T-helper 17 cell (primary cell): ENCODE results near the gene ENGASE. TPM values are rescaled to one million over a fixed set of nuclear protein-coding genes. Genes with fewer than 3 reads are reported as not detected.
A peak's percentile ranks its signal among the peaks of the same experiment; 100 is the strongest.

Experiments
- ATAC-seq: fragments of 150-1000 bp; cut with Tn5 transposase; 2 replicates; pipeline ENCODE4 v1.10.0; 2021; ENCODE audit warnings: mild to moderate bottlenecking, moderate library complexity
- DNase-seq, 3 donors: peaks; one replicate each; pipeline versions ENCODE4 v3.0.0 to v3.0.0-alpha.2; 2020 to 2021
- H3K9me3 ChIP-seq: one replicate; pipeline ENCODE4 v1.7.0; 2013; ENCODE audit warnings: low read length, mild to moderate bottlenecking; ENCODE audit not compliant: control insufficient read depth, poor library complexity, severe bottlenecking
- H3K27ac Mint-ChIP-seq: one replicate; pipeline ENCODE4 v1.8.0; 2022; ENCODE audit warnings: mild to moderate bottlenecking, moderate library complexity, mixed read lengths
- H3K27me3 Mint-ChIP-seq: one replicate; pipeline ENCODE4 v1.8.0; 2022; ENCODE audit warnings: mixed read lengths
- H3K36me3 Mint-ChIP-seq: one replicate; pipeline ENCODE4 v1.8.0; 2022; ENCODE audit warnings: low read depth, mixed read lengths
- H3K4me1 Mint-ChIP-seq: one replicate; pipeline ENCODE4 v1.8.0; 2022; ENCODE audit warnings: mild to moderate bottlenecking, mixed read lengths
- H3K4me3 Mint-ChIP-seq: one replicate; pipeline ENCODE4 v1.8.0; 2022; ENCODE audit warnings: mild to moderate bottlenecking, moderate library complexity, mixed read lengths
- total RNA-seq, 4 donors: library from RNA in 2 of 4; stranded (reverse) in 2 of 4; gene quantifications; one replicate each; pipeline ENCODE4 v1.2.3 and lab custom pipeline; 2022 to 2026

The ENGASE gene
- total RNA-seq, 2 donors from 2014 or later = 56.2 to 60.1 TPM

DNA sequence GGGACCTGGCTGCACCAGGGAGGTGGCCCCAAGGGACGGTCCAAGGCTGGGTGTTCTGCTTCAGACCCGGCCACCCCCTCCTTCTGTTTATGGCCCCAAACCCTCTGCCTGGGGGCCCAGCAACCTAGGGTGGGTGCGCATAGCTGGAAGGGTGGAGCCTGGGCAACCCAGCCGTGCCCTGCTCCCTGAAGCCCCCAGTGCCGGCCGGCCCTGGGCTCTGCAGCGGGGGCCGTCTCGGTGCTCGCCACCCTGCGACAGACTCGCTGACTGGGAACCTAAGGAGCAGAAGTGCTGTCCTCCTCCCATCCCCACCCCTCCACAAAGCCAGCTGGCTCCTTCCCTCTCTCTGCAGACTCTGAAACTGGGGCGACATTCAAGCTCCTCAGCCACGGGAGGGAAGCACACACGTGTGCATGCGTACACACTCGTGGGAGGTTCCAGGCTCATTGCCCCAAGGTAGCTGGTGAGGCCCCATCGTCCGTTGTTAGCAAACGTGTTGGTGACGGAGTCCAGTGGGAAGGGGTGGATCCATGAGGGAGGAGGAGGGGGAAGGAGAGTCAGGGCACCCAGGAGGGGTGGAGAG, 43.4 kb downstream of the ENGASE start:
- ATAC-seq (no peak), DNase-seq (no peak)
- Mint-ChIP-seq H3K4me1 (no peaks in the 10 kb centered on the region), H3K36me3 (no peaks in the 10 kb centered on the region), H3K27me3 (peaks cover 11% of the 10 kb centered on the region), H3K27ac (no peak overlapping the region), H3K4me3 (no peak overlapping the region)
- no peaks in the 10 kb centered on the region for H3K9me3 ChIP-seq

DNA sequence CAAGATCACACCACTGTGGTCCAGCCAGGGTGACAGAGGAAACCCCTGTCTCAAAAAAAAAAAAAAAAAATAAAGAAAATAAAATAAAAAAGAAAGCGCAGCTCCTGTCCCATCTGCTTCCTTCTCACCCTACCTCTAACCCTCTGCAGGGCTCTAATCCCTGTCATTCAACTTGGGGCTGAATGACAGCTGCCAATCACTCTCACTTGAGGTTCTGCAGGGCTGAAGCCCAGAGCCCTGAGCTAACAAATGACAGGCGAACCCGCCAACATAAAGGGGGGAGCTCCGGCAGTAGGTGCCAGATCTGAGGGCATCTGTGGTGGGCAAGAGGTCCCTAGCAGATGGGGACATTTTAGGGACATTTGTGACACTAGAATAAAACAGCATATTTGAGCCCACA, 44.3 kb downstream of the ENGASE start:
- no peaks in the 10 kb centered on the region for H3K9me3 ChIP-seq
- DNase-seq (no peak), ATAC-seq (no peak)
- peaks cover 11% of the 10 kb centered on the region for H3K27me3 Mint-ChIP-seq
- no peaks in the 10 kb centered on the region for H3K36me3 Mint-ChIP-seq
- no peak overlapping the region for H3K4me3 Mint-ChIP-seq
- no peaks in the 10 kb centered on the region for H3K4me1 Mint-ChIP-seq
- no peak overlapping the region for H3K27ac Mint-ChIP-seq

DNA sequence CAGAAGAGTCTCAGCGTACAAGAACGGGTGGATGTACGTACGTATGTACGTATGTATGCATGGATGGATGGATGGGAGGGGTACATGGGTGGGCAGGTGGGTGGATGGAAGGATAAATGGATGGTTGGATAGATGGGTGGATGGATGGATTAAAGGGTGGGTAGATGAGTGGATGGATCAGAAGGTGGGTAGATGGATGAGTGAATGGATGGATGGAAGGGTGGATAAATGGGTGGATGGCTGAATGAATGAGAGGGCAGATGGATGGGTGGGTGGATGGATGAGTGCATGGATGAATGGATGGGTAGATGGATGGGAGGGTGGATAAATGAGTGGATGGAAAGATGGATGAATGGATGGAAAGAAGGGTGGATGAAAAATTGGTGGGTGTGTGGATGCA, 45.6 kb downstream of the ENGASE start:
- Mint-ChIP-seq H3K27me3 (peaks cover 11% of the 10 kb centered on the region), H3K27ac (no peak overlapping the region), H3K4me1 (no peaks in the 10 kb centered on the region), H3K4me3 (no peak overlapping the region), H3K36me3 (no peaks in the 10 kb centered on the region)
- no peak for ATAC-seq
- DNase-seq = no peak
- H3K9me3 ChIP-seq = no peaks in the 10 kb centered on the region

DNA sequence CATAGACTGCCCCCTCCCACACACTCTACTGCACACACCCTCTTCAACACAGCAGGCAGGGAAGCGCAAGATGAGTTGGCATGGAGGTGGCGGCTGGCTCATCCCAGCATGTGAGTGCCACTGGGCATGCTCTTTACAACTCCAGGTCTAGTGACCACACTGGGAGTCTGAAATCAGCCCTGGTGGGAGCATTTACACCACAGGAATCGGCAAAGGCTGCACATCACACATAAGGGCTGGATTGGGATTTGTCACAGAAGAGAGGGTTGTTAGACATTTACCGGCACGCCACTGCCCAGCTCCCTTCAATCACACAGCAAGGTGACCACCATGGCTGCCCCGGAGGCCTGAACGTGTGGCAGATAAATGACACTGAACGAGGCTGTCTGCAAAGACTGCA, 49.4 kb downstream of the ENGASE start:
- no peaks in the 10 kb centered on the region for H3K4me1 Mint-ChIP-seq

DNA sequence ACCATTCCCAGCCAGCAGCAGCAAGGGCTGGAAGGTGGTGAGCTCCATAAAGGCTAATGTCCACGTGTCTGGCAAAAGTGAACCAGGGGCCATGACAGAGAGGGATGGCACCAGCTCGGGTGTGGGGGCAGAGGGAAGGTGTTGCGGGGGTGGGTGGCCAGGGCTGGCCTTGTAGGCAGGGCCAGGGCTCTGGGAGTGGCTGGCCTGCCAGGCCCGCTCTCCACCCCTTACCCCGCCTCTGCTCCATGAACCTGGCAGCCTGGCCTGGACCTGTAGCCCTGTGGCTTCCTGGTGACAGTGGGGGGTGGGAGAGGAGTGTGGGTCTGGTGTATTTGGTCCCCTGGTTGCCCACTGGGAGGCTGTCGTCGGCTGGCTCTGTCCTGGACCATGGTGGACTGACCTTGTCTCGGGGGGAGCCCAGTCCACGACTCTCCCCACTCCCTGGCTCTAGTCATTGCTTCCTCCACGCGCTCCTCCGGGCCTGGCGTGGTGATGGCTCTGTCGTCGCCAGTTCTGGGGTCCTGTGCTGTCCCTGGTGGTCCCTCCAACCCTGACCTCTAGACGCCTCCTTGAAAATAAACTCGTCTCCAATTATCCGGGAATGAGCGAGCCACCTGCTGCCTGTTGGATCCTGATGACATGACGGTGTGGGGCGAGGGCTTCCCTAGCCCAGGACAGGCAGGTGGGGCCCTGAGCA, 50.0 kb downstream of the ENGASE start:
- no peak for DNase-seq
- no peak for ATAC-seq
- peaks cover 22% of the 10 kb centered on the region for H3K27me3 Mint-ChIP-seq
- no peak overlapping the region for H3K4me3 Mint-ChIP-seq
- H3K27ac Mint-ChIP-seq = no peak overlapping the region
- no peaks in the 10 kb centered on the region for H3K36me3 Mint-ChIP-seq
- H3K4me1 Mint-ChIP-seq = no peaks in the 10 kb centered on the region
- no peaks in the 10 kb centered on the region for H3K9me3 ChIP-seq

More for the DNA sequence above, 49.4 kb downstream of the ENGASE start:
- H3K27ac Mint-ChIP-seq = no peak overlapping the region
- no peaks in the 10 kb centered on the region for H3K36me3 Mint-ChIP-seq
- H3K4me3 Mint-ChIP-seq = no peak overlapping the region
- ATAC-seq = no peak
- no peaks in the 10 kb centered on the region for H3K9me3 ChIP-seq
- no peak for DNase-seq
- H3K27me3 Mint-ChIP-seq = peaks cover 27% of the 10 kb centered on the region

DNA sequence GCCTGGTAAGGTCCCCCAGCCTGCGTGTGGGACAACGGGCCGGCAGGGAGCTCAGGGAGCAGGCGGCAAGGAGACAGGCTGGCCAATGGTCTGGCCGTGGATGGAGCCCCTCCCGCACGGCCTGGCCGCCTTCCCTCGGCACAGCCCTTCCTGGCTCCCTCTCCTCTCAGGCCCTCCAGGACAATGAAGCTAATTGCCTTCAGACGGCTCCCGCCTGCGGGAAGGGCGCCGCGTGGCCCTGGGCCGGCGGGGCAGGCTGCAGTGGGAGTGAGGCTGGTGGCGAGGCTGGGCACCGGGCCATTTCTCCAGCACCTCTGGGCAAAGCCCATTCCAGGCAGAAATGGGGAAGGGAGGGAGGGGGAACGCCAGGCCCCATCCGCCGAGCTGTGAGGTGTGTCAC, 50.9 kb downstream of the ENGASE start:
- DNase-seq (no peak), ATAC-seq (no peak)
- no peaks in the 10 kb centered on the region for H3K9me3 ChIP-seq
- Mint-ChIP-seq H3K27ac (no peak overlapping the region), H3K27me3 (peaks cover 22% of the 10 kb centered on the region), H3K4me1 (no peaks in the 10 kb centered on the region), H3K36me3 (no peaks in the 10 kb centered on the region), H3K4me3 (no peak overlapping the region)

DNA sequence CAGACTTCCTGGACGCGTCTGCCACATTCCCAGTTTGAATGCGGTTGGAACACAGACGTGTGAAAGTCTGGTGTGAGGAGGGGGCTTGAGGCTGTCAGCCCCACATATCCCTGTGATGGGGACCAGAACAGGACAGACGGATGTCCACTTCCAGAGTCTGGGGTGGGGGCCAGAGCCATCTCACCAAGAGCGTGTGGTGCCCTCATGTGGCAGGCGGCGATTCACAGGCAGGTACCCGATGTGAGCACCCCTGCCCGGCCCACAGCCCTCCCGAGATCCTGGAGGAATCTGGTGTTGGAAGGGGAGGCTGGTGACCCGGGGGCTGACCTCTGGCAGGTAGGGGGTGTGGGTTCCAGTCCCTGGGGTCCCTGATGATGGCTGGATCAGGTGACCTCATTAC, 51.5 kb downstream of the ENGASE start:
- ATAC-seq (no peak), DNase-seq (no peak)
- no peaks in the 10 kb centered on the region for H3K4me1 Mint-ChIP-seq
- H3K27ac Mint-ChIP-seq = no peak overlapping the region
- H3K27me3 Mint-ChIP-seq = peaks cover 29% of the 10 kb centered on the region
- no peaks in the 10 kb centered on the region for H3K9me3 ChIP-seq
- no peak overlapping the region for H3K4me3 Mint-ChIP-seq
- no peaks in the 10 kb centered on the region for H3K36me3 Mint-ChIP-seq

DNA sequence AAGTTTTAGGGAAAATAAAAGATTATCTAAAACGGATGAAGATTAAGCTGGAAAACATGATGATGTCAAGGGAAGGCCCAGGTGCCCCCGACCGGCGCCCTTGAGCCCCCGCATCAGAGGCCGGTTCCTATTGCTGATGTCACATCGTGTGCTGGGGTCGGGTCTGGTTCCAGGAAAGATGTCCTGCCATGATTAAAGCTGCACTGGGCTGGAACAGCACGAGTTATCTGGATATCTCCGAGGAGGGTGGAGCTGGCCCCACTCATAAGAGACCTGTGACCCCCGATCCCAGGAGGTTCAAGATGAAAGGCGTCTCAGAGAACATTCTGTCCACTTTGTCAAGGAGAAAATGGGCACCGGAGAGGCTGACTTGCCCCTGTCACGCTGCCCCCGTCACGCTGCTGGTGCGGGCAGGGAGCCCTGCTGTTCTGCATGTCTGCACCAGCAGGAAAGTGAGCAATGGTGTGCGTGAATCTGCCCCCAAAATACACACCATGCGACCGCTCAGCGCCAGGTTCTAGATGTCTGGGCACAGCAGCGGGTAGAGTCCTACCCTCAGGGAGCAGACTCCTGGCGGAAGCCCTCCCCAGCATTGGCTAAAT, 53.0 kb downstream of the ENGASE start:
- no peaks in the 10 kb centered on the region for H3K36me3 Mint-ChIP-seq
- no peak for ATAC-seq
- H3K27ac Mint-ChIP-seq = no peak overlapping the region
- DNase-seq = no peak
- H3K27me3 Mint-ChIP-seq = peaks cover 41% of the 10 kb centered on the region
- no peaks in the 10 kb centered on the region for H3K4me1 Mint-ChIP-seq
- no peaks in the 10 kb centered on the region for H3K9me3 ChIP-seq
- H3K4me3 Mint-ChIP-seq = no peak overlapping the region

DNA sequence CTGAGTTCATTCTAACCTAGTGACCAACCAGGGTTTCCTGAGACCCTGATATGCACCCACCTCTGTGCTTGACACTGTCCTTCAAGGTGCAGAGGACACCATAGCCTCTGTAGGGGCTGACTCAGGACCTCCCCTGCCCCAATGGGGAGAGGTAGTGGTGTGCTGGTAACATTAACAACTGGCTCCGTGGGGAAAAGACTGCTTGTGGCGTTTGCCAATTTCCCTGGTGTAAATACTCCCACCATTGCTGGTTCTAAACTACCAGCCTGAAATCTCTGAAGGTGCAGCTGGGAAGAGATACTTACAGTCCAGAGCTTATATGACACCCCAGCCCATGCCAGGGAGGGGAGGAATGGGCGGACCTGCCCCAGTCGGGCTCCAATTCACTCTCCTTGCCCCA, 54.9 kb downstream of the ENGASE start:
- Mint-ChIP-seq H3K36me3 (no peaks in the 10 kb centered on the region), H3K27ac (no peak overlapping the region), H3K4me3 (no peak overlapping the region), H3K4me1 (no peaks in the 10 kb centered on the region), H3K27me3 (peaks cover 49% of the 10 kb centered on the region)
- DNase-seq (no peak), ATAC-seq (no peak)
- H3K9me3 ChIP-seq = no peaks in the 10 kb centered on the region

DNA sequence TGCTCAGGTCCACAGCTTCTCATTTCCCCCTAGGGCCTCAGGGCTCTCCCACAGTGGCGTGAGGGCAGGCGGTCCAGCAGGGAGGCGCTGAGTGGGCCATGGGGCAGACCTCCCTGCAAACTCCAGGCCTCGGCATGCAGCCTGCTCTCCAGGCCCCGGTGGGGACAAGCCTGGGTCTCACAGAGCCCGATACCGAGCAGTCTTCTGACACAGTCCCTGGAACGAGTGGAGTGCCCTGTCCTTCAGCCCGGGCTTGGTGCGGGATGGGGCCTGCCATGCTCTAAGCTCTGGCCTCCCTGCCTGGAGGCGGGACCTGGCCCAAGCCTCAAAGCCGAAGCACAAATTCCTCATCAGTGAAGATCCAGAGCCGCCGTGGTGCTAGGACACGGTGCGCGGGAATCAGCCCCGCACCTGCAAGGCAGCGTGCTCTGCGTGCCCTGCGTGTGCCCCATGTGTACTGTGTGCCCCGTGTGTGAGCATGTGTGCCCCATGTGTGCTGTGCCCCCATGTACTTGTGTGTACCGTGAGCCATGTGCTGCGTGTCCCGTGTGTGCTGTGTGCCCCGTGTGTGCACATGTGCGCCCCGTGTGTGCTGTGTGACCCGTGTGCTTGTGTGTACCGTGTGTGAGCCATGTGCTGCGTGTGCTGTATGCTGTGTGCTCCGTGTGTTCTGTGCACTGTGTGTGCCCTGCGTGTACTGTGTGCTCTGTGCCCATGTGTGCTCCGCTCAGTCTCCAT, 56.1 kb downstream of the ENGASE start:
- H3K9me3 ChIP-seq = no peaks in the 10 kb centered on the region
- no peaks in the 10 kb centered on the region for H3K36me3 Mint-ChIP-seq
- no peaks in the 10 kb centered on the region for H3K4me1 Mint-ChIP-seq
- H3K4me3 Mint-ChIP-seq = peak overlapping the region; percentile 43
- DNase-seq (no peak), ATAC-seq (no peak)
- no peak overlapping the region for H3K27ac Mint-ChIP-seq
- peaks cover 59% of the 10 kb centered on the region for H3K27me3 Mint-ChIP-seq

DNA sequence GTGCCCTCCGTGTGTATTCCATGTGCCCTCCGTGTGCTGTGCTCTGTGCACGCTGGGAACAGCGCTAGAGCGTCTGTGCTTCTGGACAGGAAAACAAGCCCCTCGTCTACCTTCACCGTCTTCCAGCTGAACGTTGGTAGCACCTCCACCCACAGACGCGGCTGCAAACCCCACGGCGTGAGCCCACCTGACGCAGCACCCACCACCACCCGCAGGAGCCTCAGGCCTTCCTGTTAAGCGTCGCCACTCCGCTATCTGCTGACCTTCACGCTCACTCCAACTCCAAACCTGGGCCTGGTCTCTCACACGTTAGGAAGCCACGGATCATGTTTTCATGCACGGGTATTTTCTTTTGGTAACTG, 56.6 kb downstream of the ENGASE start:
- Mint-ChIP-seq H3K4me3 (no peak overlapping the region), H3K27ac (no peak overlapping the region), H3K36me3 (no peaks in the 10 kb centered on the region), H3K27me3 (peaks cover 65% of the 10 kb centered on the region), H3K4me1 (no peaks in the 10 kb centered on the region)
- no peaks in the 10 kb centered on the region for H3K9me3 ChIP-seq
- no peak for ATAC-seq
- no peak for DNase-seq

DNA sequence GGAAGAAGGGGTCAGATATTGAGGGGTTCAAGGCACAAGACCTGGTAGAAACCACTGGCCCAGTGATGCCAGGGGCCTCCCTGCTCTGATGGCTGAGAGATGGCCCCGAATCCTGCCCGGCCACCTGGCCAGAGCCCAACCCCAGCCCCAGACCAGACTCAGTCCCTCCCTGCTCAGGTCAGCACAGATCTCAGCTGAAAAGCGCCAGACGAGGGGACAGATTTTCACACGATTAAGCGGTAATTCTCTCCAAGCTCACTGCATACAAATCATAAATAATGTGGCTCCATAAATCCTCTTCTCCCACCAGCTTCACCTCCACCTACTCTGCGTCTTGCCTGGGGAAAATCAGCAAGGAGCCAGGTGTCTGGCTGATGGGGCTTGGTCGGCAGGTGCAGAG, 57.1 kb downstream of the ENGASE start:
- H3K4me1 Mint-ChIP-seq = no peaks in the 10 kb centered on the region
- H3K27ac Mint-ChIP-seq = no peak overlapping the region
- DNase-seq (no peak), ATAC-seq (no peak)
- H3K9me3 ChIP-seq = no peaks in the 10 kb centered on the region
- H3K4me3 Mint-ChIP-seq = no peak overlapping the region
- no peaks in the 10 kb centered on the region for H3K36me3 Mint-ChIP-seq
- H3K27me3 Mint-ChIP-seq = peaks cover 66% of the 10 kb centered on the region

DNA sequence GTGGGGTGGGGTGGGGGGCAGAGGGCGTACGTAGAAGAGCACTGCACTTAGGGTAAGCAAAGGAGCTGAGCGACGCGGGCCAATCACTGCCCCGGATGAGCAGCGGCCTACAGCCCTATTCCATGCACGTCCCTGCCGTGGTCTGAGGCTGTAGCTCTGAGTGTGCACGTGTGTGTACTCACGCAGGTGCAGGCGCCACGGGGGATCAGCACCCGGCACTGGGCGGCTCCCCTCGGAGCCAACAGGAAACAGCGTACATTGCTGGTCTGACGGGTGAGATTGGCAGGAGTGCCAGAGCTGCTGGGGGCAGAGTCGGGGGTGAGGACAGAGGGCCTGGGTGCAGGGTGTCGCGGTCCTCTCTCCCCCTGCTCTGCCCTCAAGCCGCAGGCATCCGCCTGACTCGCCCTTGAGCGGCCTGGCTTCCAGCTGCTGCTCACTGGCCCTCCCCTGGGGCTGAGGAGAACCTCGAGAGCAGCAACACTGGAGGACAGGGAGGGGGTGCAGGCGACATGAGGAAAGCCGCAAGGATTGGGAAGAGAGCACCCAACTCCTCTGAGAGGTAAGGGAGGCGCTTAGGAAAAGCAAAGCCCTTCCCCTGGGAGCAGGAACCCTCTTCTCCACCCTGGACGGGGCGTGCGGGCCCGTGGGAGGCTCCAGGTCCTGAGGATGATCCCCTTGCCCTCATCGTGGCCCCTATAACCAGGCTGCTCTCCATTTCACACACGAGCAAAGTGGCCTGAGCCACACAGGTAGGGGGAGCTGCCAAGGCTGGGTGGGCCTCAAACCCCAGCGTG, 57.8 kb downstream of the ENGASE start:
- no peaks in the 10 kb centered on the region for H3K9me3 ChIP-seq
- H3K4me3 Mint-ChIP-seq = no peak overlapping the region
- ATAC-seq = no peak

More for the DNA sequence above, 57.8 kb downstream of the ENGASE start:
- Mint-ChIP-seq H3K27me3 (peaks cover 66% of the 10 kb centered on the region), H3K4me1 (no peaks in the 10 kb centered on the region), H3K36me3 (no peaks in the 10 kb centered on the region), H3K27ac (no peak overlapping the region)
- no peak for DNase-seq
